ENCODE results near the gene SFXN5.

The SFXN5 gene

DNA sequence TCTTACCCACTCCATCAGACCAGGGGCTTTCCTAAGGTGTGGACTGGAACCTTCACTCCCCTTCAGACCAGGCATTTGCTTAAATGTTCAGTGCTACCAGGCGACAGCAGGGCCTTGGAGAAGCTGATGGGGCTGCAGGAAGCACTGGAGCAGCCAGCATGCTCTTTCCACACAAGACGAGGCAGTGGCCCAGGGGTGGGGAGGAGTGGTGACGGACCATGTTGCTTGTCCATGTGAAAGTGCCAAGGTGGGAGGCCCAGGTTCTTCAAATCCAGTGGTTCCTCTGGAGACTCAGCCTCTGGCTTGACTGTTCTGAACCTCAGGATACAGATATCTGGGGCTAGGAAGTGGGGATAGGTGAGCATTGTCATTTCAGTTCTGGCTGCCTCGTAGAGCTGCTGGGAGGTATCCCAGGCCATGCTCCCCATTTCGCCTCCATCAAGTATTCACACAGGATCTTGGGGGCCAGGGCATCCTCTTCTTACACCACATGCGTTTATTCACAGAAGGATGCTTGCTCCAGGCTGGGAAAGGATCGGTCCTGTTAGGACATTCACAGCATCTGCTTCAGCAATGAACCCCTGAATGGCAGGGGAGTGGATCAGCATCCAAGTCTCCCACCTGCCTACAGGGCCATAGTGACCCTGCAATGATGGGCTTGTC is 62.2 kb downstream of the SFXN5 start:
- no peak for DNase-seq

DNA sequence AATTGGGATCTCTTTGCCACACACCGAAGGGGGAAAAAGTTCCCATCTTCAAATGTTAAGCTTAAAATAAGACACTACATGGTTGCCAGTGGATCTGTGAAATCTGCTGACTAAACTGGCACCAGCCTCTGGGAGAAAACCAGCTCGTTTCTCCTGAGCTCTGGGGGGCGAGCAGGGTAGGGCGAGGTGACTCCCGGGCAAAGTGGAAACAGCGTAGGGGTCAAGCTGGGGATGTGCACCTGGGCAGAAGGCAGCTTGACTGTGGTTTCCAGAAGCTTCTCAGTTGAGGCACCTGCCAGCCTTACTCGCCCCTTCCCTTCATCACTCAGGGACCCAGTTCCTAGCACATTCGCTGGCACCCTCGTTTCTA is 62.8 kb downstream of the SFXN5 start:
- DNase-seq = no peak

DNA sequence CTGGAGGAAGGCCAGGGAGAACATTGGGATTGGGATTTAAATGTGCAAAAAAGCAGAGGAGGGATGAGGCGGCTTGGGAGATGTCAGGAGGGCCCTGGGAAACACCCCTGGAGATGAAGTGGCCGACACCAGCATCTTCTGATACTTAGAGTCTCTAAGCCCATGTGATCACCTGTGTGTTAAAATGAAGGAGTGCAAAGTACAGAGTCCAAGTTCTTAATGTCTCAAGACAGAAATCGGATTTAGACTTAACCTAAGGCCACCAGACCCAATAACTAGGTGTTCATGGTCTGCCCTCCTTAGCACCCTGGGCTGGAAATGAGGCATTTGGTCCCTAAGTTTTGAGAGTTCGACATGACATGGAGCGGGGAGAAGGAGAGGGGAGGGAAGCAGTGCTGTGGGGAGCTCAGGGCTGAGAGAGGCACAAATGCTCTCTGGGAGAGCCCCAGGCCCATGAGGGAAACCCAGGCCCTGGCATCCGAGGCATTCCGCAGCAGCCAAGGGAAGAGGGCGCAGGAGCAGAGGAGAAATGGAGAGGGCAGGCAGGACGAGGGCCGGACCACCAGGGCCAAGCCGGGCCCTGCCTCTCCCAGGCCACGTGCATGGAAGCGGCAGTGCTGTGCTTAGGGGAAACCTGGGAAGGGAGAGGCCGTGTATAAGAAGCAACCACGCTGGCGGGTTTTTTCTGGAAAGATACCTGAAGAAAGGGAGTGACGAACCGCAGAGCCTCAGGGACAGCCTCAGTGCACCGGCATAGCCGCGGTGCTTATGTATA is 63.3 kb downstream of the SFXN5 start:
- no peak for DNase-seq

DNA sequence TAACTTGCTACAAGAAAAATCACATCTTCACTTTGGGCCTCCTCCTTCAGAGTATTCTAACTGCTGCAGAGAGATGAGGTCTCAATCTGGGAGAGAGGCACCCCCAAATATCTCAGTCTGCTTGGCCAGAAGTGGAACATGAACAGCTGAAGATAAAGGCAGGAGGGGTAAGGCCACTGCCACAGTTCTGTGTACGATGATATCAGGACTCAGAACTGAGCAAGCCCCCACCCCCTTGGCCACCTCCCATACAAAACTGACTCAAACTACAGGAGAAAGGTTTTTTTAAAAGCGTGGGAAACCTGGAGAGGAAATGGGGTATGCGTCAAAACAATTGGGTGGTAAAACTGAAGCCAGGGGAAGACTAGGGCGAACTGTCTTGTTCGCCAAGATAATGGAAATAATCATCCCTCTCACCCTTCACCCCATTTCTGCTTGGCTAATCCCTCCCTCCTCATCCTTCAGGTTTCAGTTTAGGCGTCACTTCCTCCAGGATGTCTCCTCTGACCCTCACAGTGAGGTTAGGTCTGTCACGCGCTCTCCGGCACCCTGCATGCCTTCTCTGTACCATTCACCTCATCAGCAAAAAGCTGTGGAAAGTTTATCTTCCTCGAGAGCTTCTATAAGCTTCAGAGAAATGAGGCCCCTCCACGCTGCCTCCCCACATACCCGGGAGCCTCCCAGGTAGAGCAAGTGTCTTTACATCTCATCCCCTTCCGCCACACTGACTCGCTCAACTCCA is 64.4 kb downstream of the SFXN5 start:
- DNase-seq = no peak

DNA sequence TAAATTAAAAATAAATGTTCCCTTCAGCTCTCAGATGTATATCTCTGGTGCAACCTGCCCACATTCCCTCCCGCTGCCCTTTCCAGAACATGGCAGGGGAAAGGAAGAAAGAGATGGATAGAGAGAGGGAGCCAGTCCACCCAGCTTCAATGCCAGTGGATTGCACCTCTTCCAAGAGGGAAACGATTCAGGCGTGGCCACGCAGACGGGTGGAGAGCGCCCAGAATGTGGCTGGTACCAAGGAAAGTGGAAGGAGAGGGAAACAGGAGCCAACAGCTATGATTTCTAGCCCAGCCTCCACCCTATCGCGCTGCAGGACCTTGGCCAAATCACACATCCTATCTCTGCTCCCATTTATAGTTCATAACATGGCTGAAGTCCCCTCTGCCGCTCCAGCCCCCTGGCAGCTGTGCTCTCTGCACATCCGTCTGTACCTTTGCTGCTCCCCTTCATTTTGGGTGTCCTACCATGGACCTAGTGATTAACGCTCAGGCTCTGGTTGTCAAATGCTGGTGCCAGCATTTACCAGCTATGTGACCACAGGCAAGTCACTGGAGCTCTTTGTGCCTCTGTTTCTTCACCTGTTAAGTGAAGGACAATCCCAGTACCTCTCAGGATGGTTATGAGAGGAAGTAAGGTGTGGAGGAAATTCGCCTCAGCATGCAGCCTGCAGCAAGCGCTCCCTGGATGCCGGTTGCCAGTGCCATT is 66.5 kb downstream of the SFXN5 start:
- no peak for DNase-seq

DNA sequence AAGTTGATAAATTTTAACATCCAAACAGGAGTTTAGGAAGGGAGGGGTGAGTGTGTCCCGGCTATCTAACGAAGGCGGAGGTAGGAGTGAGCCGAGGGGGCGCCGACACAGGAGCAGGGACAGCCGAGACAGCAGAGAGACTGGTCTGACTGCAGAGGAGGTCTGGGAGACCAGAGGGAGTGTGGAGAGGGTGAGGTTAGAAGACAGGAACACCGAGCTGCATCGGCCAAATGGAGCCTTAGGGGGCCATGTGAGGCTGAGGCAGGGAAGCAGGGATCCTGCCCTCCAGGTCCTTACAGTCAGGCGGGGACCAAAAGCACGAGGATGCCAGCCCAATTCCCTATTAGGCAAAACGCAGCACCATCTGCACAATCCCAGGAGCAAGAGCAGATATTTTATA is 67.0 kb downstream of the SFXN5 start:
- no peak for DNase-seq

DNA sequence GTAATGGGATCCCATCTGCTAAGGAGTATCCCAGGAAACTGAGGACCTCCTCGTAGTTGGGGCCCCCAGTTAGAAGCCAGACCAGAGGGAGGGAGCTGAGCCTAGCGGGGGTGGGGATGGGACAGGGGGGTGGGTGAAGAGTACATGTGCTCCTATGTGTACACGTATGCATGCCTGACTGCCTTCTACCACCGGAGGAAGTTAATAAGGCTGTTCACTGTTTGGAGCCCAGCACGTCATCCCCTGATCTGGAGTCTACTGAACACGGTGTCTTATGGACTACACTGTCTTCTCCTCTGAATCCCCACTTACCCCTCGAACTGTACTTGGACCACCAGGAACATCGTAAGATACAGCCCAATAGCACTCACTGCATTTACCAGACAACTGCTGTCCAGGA is 68.5 kb downstream of the SFXN5 start:
- no peak for DNase-seq

DNA sequence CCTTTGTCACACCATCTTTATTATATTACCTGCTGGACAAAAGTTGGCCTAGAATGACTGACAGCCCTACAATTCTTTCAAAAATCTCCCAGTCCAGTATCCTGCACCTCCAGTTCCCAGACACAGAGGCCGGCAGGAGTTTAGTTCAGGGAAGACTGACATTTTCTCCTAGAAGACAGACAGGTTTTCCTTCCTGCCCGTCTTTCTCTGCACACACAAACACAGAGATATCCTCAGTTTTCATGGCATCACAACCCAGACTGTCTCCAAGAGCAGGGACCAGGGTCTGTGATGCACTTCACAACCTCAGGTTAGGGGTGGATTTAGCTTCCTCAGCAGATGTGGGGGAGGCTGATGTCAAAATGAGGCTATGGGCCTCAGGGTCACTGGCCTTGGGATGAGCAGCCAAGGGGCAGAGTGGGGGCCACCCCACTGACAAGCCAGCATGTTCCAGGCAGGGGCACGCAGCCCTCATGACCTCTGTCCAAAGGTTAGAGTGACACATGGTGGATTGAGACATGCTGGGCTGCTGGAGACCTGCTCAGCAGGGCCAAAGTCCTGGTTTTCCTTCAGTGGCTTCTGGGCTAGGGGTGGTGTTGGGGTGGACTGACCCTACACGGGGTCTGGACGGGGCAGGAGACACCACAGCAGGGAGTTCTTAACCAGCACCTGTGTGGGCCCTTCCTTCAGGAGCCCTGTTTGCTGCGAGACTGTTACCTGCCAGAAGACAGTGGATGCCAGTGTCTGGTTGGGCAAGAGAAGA is 70.5 kb downstream of the SFXN5 start:
- no peak for DNase-seq

DNA sequence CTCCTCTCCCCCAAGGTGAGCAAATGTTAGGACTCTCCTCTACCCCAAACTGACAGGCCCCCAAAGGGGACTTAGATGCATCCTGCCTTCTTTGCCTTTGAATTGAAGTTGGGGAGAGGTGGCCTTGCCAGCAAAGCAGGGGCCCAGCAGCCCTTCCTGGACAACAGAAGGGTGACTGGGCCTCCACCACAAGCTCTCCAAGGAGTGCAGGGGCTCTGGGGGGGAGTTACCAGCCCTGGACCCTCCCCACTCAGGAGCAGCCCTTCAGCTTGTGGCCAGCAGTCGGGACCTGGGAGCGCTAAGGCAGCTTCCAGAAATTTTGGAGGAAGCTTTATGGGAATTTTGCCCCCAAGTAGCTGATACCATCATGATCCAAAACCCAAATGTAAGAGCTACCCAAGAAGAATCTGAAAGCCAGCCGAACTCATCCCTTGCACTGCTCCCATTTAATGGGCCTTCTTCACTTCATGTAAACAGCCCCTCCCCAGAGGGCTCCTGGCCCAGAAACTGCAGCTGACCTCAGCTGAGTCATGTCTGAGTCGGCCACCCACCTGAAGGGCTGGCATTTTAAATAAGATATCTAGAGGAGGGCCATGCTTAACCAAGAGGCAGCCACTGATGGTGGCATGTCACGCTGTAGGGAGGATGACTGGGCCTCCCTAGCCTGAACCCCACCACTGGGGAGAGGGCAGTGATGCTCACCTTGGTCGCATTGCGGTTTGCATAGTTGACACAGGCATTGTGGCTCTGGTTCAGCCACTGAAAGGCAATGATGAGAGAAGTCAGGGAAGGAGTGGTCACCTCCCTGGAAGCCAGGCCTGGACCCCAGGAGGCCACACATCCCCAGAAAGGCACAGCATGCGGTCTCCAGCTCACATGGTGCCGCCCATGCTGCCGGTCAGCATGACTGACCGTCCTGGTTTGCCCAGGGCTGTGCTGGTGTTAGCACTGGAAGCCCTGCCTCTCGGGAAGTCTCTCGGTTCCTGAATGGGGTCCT is 71.5 kb downstream of the SFXN5 start:
- no peak for DNase-seq

DNA sequence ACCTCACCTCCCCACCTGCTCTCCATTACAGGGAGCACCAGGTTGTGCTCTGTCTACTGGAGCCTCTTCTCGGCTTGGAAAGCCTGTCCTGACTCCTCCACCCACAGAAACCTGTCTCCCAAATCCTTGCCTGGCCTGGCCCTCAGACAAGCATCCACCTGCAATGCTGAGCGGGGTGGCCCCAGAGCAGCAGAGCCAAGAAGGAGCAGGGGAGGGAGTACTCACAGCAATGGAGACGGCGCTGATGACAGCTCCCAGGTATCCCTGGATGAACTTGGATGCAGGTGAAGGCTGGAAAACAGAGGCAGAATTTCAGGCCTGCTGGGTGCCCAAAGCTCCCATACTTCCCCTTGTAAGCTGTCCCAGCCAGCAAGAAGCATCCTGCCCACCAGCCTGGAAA is 72.8 kb downstream of the SFXN5 start:
- no peak for DNase-seq

DNA sequence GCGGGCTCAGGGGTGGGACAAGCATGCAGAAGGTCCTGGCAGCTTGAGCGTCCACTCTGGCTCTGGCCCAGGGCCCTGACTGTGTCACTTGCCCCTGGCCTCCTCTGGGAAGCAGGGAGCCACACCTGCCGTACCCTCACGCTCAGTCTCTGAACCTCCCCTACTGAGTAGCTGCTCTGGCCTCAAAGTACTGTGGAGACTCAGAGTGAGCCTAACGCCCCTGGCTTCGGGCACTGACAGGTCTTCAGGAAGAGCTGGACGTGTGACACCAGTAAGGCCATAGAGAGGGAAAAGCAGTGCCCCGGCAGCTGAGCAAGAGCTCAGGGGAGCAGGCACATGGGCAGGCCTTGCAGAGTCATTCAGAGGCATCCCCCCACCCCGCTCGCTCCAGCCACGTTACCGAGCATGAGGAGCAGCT is 73.3 kb downstream of the SFXN5 start:
- no peak for DNase-seq

DNA sequence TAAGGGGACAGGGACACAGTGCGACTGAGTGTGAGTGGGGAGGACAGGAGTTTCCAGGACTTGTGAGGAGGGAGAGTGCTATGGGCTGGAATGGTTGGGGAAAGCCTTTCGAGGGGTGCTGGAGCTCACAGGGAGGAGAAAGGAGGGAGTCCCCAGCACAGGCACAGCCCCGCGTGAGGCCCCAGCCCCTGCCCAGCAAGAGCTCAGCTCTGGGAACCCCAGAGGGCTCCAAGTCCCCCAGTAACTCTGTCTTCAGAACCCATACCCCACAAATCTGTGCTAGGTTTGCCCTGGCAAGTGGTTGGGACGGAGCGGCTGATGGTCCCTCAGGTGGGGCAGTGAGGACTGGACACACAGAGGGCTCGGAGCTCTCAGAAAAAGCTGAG is 75.4 kb downstream of the SFXN5 start:
- DNase-seq = no peak

DNA sequence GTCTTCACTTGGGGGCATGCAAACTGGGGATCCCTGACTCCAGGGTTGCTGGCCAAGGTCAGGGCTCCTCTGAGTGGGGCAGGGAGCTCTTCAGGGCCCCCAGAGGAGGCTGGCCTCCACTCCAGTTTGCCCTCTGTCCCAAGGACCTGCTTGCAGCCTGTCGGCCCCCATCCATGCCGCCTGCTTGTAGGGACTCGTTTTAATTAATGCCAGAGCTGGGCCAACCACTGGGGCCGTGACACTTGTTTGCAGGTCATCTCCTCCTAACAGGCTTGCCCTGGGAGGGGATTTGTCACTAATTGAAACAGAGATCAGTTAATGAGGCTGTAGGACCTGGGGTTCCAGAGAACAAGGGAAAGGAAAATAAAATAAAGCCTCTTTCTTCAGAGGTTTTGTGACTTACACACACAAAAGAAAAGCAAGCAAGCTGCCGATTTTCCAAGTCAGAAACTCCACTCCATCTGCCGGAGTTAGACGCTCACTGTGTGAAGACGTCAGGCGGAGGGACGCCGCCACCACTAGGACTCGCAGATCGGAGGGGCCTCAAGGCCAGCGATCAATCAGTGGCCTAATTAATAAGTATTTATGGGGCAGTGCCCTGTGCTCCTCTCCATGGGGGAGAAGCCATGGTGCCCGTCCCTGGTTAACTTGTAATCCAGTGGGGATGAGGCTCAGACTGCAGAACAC is 75.9 kb downstream of the SFXN5 start:
- no peak for DNase-seq

DNA sequence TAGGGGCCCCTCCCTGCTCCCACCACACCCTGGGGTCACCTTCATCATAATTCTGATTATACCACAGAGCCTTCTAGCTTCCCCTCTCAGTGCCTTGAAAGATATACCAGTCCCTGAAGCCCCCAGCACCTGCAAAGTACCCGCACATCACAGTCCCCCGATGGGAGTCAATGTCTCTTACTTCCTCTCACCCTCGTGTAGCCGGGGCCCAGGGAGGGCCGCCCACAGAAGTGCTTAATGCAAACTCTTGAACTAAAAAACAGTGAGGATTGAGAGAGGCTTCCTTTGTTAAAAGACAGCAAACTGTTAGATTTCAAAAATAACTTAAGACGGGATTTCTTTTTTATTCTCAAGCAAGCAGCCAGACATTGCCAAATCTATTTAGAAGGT is 76.5 kb downstream of the SFXN5 start:
- no peak for DNase-seq

DNA sequence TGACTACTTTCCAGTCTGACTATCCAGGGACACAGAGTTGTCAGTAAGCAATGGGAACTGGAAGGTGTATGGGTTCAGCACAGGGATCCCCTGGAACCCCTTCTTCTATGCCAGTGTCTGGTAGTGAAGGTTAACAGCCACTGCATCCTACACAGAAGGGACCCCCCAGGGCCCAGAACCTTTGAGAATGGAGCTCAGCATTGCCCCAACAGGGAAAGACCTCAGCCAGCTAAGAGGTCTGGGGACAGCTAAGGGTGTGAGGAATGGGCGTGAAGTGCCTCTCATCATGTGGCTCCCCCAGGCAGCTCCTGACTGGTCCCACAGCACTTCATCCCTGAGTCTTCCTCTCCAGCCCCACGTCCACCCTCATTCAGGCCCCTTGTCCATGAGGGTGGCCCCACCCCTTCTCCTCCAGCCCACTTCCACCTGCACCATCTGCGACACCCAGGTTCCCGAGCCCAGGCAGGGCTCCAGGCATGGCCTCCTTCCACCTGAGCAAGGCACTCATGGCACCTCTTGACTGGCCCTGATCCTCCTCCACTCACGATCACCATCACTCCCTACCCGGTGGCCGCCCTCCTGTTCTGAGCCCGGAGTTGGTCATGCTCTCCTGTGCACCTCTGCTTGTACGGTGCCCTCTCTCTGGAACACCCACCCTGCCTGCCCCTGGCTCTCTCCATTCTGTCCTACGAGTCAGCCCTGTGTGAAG is 77.1 kb downstream of the SFXN5 start:
- DNase-seq = no peak

DNA sequence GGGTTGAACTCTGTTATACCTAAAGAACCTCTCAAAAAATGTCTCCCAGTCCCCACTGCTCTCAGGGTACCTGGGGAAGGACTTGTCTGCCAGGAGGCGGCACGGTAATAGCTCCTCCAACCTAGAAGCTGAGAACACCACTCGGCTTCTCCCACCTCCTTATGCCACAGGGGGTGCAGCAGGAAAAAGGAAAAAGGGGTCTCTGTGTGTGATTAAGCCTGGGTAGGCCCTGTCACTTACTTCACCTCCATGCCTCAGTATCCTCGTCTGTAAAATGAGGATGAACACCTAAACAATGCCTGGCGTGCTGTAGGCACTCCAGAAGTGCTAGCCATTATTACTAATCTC is 77.6 kb downstream of the SFXN5 start:
- DNase-seq = no peak

DNA sequence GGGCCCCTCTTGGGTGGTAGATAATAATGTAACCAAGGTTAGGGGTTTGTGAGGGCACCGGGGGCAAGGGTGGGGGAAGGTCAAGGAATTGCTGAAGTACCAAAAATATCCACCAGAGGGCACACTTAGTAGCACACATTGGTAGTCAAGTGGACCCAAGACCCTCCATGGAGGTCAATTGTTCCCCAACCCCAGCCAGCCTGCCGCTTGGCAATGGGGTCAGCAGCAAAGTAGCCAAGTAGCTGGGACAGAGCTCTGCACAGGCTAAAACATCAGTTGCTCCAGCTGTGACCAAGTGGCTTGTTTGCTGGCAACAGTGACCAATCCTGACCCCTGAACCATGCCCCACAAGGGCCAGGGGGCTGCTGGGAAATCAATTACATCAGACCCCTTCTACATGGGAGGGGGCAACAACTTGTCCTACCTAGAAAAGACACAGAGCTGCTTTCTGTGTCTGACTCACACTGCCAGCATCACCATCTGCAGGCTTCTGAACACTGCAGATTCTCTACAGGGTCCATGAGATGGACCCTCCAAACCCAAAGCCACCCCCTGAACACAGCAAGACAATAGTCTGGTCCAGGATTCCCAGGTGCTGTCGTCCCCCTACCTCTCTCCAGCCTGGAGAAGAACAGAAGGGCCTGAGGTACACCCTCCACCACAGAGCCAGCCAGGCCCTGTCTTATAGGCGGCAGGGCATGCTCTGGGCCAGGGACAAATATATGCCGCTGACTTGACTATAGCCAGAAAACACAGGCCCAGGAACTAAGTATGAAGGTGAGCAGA is 78.2 kb downstream of the SFXN5 start:
- DNase-seq = peak; percentile 47

DNA sequence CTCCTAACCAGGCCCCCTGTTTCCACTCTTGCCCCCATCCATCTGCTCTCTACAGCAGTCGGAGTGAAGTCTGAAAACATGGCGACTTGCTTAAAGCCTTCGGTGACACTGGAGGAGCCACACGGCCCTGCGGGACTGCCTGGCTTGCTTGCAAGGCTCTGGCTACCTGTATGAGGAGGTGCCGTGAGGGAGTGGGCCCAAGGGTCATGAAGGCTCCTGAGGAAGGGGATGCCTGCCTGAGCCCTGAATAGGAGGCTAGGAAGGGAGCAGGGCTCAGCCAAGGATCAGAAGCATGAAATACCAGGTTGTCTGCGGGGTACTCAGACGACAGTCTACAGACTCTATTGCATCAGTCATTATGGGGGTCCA is 78.8 kb downstream of the SFXN5 start:
- no peak for DNase-seq

DNA sequence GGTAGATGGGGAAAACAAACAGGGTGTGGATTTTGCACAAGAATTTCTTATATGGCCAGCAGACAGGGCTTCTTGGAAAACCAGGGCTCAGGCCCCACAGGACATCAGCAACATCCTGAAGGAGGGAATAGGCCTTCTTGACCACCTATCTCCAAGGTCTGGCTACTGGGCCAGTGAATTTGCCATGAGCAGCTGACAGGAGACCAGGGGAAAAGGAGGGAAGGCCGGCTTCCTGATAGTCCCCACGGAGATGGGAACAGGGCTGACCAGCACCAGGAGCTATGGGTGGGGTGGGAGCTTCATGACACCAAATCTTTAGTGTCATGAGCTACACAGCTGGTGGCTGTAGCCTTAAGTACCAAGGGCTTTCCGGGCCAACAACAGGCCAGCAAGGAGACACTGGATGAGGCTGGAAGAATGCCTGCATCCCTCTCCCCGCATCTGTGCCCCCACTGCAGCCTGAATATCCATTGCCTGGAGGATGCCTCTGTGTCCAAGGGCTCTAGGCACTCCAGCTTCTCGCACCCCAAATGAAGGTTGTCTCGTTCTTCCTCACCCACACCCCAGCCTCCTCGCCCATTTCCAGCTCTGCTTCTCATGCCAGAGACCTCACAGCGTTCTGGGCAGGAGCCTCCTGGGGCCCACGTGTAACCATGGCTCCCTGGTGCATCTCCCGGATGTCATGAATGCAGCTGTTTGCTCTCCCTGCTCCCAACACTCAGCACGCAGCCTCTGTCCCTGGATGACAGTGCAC is 79.4 kb downstream of the SFXN5 start:
- no peak for DNase-seq
